A673 (cell line): Measurements from ENCODE around the gene MYO1H. TPM values are rescaled to one million over a fixed set of nuclear protein-coding genes. Genes with fewer than 3 reads are reported as not detected.
"Not testable (repeated sequence)": the region's sequence is repeated elsewhere in the genome, so short reads cannot be mapped to it uniquely, and the experiment has no call there.

Source experiments
- BruUV-seq: library from RNA; stranded (reverse); fragments of 400-500 nt; replicated peaks from 2 replicates; lab custom pipeline; 2021; lab: Mats Ljungman, UMichigan
- CTCF ChIA-PET: fragments of 300-600 bp; sonication (Branson Sonifier 250); formaldehyde crosslinking; loops from one replicate; lab custom pipeline; 2022; ENCODE audit warnings: antibody characterized with exemption; lab: Charles Lee
- POLR2A ChIA-PET: fragments of 300-600 bp; sonication (Branson Sonifier 250); formaldehyde crosslinking; loops from one replicate; lab custom pipeline; 2022; ENCODE audit warnings: antibody characterized with exemption; ENCODE audit not compliant: low non-redundant PET; lab: Charles Lee
- DNase-seq: peaks from one replicate; pipeline ENCODE4 v3.0.0-alpha.2; 2015; ENCODE audit warnings: low spot score
- H3K27ac ChIP-seq: fragments of 200-600 bp; sonication (generic); 2 replicates; pipeline ENCODE4 v1.5.1; 2016; ENCODE audit warnings: mixed run types, low read depth, mild to moderate bottlenecking, mixed read lengths, antibody characterized with exemption, low read length; ENCODE audit not compliant: poor library complexity, severe bottlenecking
- H3K27me3 ChIP-seq: fragments of 200-600 bp; sonication (generic); replicated peaks from 2 replicates; pipeline ENCODE4 v1.6.1; 2017; ENCODE audit warnings: mixed run types, low read depth, mild to moderate bottlenecking, mixed read lengths, antibody characterized with exemption, low read length; ENCODE audit not compliant: insufficient read depth, poor library complexity
- H3K36me3 ChIP-seq: fragments of 200-600 bp; sonication (generic); 2 replicates; pipeline ENCODE4 v1.6.1; 2016; ENCODE audit warnings: mixed run types, mild to moderate bottlenecking, mixed read lengths, antibody characterized with exemption, low read length; ENCODE audit not compliant: insufficient read depth, poor library complexity, severe bottlenecking
- H3K4me1 ChIP-seq: fragments of 200-600 bp; sonication (generic); 2 replicates; pipeline ENCODE4 v1.6.1; 2017; ENCODE audit warnings: mixed run types, mild to moderate bottlenecking, mixed read lengths, antibody characterized with exemption, low read length; ENCODE audit not compliant: insufficient read depth, poor library complexity, severe bottlenecking
- H3K4me3 ChIP-seq: fragments of 200-600 bp; sonication (generic); 2 replicates; pipeline ENCODE4 v1.5.1; 2016; ENCODE audit warnings: low read depth, mixed run types, mild to moderate bottlenecking, mixed read lengths, low read length; ENCODE audit not compliant: poor library complexity, severe bottlenecking
- H3K9me3 ChIP-seq: fragments of 200-600 bp; sonication (generic); 2 replicates; pipeline ENCODE4 v1.6.1; 2016; ENCODE audit warnings: mixed run types, low read depth, mild to moderate bottlenecking, mixed read lengths, antibody characterized with exemption, low read length; ENCODE audit not compliant: poor library complexity, severe bottlenecking
- CTCF ChIP-seq: fragments of 300-800, 200-600 bp; sonication (generic); conservative IDR thresholded peaks from 2 replicates; pipeline ENCODE4 v1.5.1; 2017; ENCODE audit warnings: low read depth, mild to moderate bottlenecking, antibody characterized with exemption, low read length, moderate library complexity, mixed read lengths
- EZH2 ChIP-seq: fragments of 200-600 bp; sonication (generic); IDR thresholded peaks from 2 replicates; pipeline ENCODE4 v1.6.1; 2017; ENCODE audit warnings: borderline replicate concordance, low read depth, mild to moderate bottlenecking, mixed read lengths, antibody characterized with exemption, low read length; ENCODE audit not compliant: poor library complexity, severe bottlenecking
- intact Hi-C: fragments of 100-400 bp; cut with micrococcal nuclease; formaldehyde crosslinking; loops from one replicate; pipeline ENCODE4 v1.10.0; 2022; ENCODE audit not compliant: unreplicated experiment
- total RNA-seq: library from RNA; stranded (reverse); gene quantifications from 2 replicates; pipeline ENCODE4 v1.2.3, GENCODE V29; 2021

MYO1H gene
- total RNA-seq, 1 experiment from 2014 or later = not detected

- POLR2A ChIA-PET = no interaction called here
- H3K36me3 ChIP-seq = no peaks in the 10 kb centered on the region
- no TSS peak for BruUV-seq
- TF ChIP-seq CTCF = no peak
- no peak for TF ChIP-seq EZH2
- H3K4me1 ChIP-seq = no peaks in the 10 kb centered on the region
- H3K27ac ChIP-seq = no peak overlapping the region
- no peaks in the 10 kb centered on the region for H3K9me3 ChIP-seq
- H3K4me3 ChIP-seq = no peak overlapping the region
- CTCF ChIA-PET = no interaction called here
- intact Hi-C loops = no loop called here
- DNase-seq = no peak
- no peaks in the 10 kb centered on the region for H3K27me3 ChIP-seq
Observed at GRCh38 chr12:109423392-109423791, 75.7 kb downstream of the MYO1H start.

- Histone ChIP-seq H3K27ac (no peak overlapping the region), H3K27me3 (no peaks in the 10 kb centered on the region), H3K4me1 (no peaks in the 10 kb centered on the region), H3K4me3 (no peak overlapping the region), H3K9me3 (no peaks in the 10 kb centered on the region), H3K36me3 (no peaks in the 10 kb centered on the region)
- ChIA-PET CTCF (interaction anchor here (0.5 to 1.5 kb wide), 16 partner anchors 9 to 417 kb away, joined by 3 to 10 read pairs (median 3); partner anchors contain the start of gene MVK), POLR2A (interaction anchor here (0.5 kb wide), 2 partner anchors 127 to 374 kb away, joined by 4 read pairs; no protein-coding TSS in a partner anchor)
- no TSS peak for BruUV-seq
- intact Hi-C loops = no loop called here
- TF ChIP-seq EZH2 = no peak
- peak; percentile 99 for TF ChIP-seq CTCF
- peak; percentile 84 for DNase-seq
Observed at GRCh38 chr12:109428037-109428629, 80.4 kb downstream of the MYO1H start.

- H3K4me3 ChIP-seq, H3K9me3 ChIP-seq, CTCF ChIA-PET, BruUV-seq, H3K27ac ChIP-seq, H3K27me3 ChIP-seq, H3K4me1 ChIP-seq, DNase-seq, H3K36me3 ChIP-seq, intact Hi-C loops: not testable (repeated sequence)
- POLR2A ChIA-PET = interaction anchor here (0.5 kb wide), 1 partner anchor 374 kb away, joined by 4 read pairs; no protein-coding TSS in a partner anchor
Observed at GRCh38 chr12:109428804-109429203, 81.1 kb downstream of the MYO1H start.

- Histone ChIP-seq H3K4me3 (no peak overlapping the region), H3K27me3 (no peaks in the 10 kb centered on the region), H3K36me3 (no peaks in the 10 kb centered on the region), H3K27ac (no peak overlapping the region), H3K4me1 (no peaks in the 10 kb centered on the region), H3K9me3 (no peaks in the 10 kb centered on the region)
- intact Hi-C loops = loop anchor here (5.0 kb wide), 1 partner anchor 47 kb away; the partner anchor contains the start of genes KCTD10 and UBE3B
- DNase-seq = no peak
- POLR2A ChIA-PET = no interaction called here
- BruUV-seq = no TSS peak
- CTCF ChIA-PET = no interaction called here
- TF ChIP-seq CTCF (no peak), EZH2 (no peak)
Observed at GRCh38 chr12:109430244-109430643, 82.5 kb downstream of the MYO1H start.
